Thyroid gland (tissue), 4 donors: ENCODE measurements around the gene CRYBA2.

ENCODE experiments used
- CTCF ChIP-seq, 6 experiments: fragments of 200-600 bp in 3 of 6; fragments of 450-650 bp in 3 of 6; sonication (generic) in 3 of 6; IDR thresholded peaks; one replicate each; pipeline ENCODE4 v1.5.1; 2016 to 2019; ENCODE audit warnings: antibody characterized with exemption in 6 of 6, mild to moderate bottlenecking in 2 of 6, inconsistent platforms in 1 of 6, moderate library complexity in 1 of 6
- POLR2A ChIP-seq, 2 donors: fragments of 450-650 bp; IDR thresholded peaks; one replicate each; pipeline ENCODE4 v1.6.1; 2017; ENCODE audit warnings: antibody characterized with exemption in 2 of 2, mild to moderate bottlenecking in 2 of 2, moderate library complexity in 1 of 2

GRCh38 chr2:218961229-218961628 lies 32.0 kb downstream of the CRYBA2 start:
- TF ChIP-seq CTCF (IDR thresholded peaks at IDR 0.05) (no peak), POLR2A (IDR thresholded peaks at IDR 0.05) (no peak)
